Measurements from ENCODE around the gene SIL1. TPM values are rescaled to one million over a fixed set of nuclear protein-coding genes. Genes with fewer than 3 reads are reported as not detected.

The SIL1 gene
- total RNA-seq, 1 donor from 2014 or later = 32.3 TPM

GRCh38 chr5:139148986-139149385 lies 49.2 kb downstream of the SIL1 start:
- no peak for DNase-seq (ENCODE audit: low read depth)
- TF ChIP-seq CTCF (conservative IDR thresholded peaks at IDR 0.05; ENCODE audit: low read depth, low read length) = no peak
- no peak overlapping the region for H3K4me3 ChIP-seq (ENCODE audit: low read depth, low read length)

GRCh38 chr5:139148306-139148705 lies 49.9 kb downstream of the SIL1 start:
- H3K4me3 ChIP-seq (ENCODE audit: low read depth, low read length) = no peak overlapping the region
- no peak for TF ChIP-seq CTCF (conservative IDR thresholded peaks at IDR 0.05; ENCODE audit: low read depth, low read length)
- DNase-seq (ENCODE audit: low read depth) = no peak

GRCh38 chr5:139147483-139148087 lies 50.6 kb downstream of the SIL1 start:
- DNase-seq (ENCODE audit: low read depth) = no peak

GRCh38 chr5:139146809-139147482 lies 51.2 kb downstream of the SIL1 start:
- no peak for TF ChIP-seq CTCF (conservative IDR thresholded peaks at IDR 0.05; ENCODE audit: low read depth, low read length)
- DNase-seq (ENCODE audit: low read depth) = no peak

More at GRCh38 chr5:139147483-139148087, 50.6 kb downstream of the SIL1 start:
- no peak for TF ChIP-seq CTCF (conservative IDR thresholded peaks at IDR 0.05; ENCODE audit: low read depth, low read length)
- H3K4me3 ChIP-seq (ENCODE audit: low read depth, low read length) = no peak overlapping the region

GRCh38 chr5:139141446-139142204 lies 56.5 kb downstream of the SIL1 start:
- H3K4me3 ChIP-seq (ENCODE audit: low read depth, low read length) = no peak overlapping the region
- TF ChIP-seq CTCF (conservative IDR thresholded peaks at IDR 0.05; ENCODE audit: low read depth, low read length) = no peak
- DNase-seq (ENCODE audit: low read depth) = peak; percentile 68

More at GRCh38 chr5:139146809-139147482, 51.2 kb downstream of the SIL1 start:
- no peak overlapping the region for H3K4me3 ChIP-seq (ENCODE audit: low read depth, low read length)

- H3K4me3 ChIP-seq (ENCODE audit: low read depth, low read length) = no peak overlapping the region
- no peak for TF ChIP-seq CTCF (conservative IDR thresholded peaks at IDR 0.05; ENCODE audit: low read depth, low read length)
- DNase-seq (ENCODE audit: low read depth) = no peak
Observed at GRCh38 chr5:139140591-139141071, 57.5 kb downstream of the SIL1 start.

Measured in epithelial cell of proximal tubule (primary cell).